ENCODE data around the gene KASH5.

GRCh38 chr19:49393881-49394280, 5.8 kb downstream of the KASH5 start:
- TF ChIP-seq, protein P1, sequence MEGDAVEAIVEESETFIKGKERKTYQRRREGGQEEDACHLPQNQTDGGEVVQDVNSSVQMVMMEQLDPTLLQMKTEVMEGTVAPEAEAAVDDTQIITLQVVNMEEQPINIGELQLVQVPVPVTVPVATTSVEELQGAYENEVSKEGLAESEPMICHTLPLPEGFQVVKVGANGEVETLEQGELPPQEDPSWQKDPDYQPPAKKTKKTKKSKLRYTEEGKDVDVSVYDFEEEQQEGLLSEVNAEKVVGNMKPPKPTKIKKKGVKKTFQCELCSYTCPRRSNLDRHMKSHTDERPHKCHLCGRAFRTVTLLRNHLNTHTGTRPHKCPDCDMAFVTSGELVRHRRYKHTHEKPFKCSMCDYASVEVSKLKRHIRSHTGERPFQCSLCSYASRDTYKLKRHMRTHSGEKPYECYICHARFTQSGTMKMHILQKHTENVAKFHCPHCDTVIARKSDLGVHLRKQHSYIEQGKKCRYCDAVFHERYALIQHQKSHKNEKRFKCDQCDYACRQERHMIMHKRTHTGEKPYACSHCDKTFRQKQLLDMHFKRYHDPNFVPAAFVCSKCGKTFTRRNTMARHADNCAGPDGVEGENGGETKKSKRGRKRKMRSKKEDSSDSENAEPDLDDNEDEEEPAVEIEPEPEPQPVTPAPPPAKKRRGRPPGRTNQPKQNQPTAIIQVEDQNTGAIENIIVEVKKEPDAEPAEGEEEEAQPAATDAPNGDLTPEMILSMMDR (IDR thresholded peaks at IDR 0.05) = no peak
- no peak for TF ChIP-seq POLR2A (IDR thresholded peaks at IDR 0.05)

All from esophagus squamous epithelium (tissue), 4 donors.